Upper lobe of left lung (tissue), 4 donors: ENCODE results near the gene GDNF.

ENCODE experiments used
- POLR2A ChIP-seq, 4 donors: fragments of 450-650 bp; IDR thresholded peaks; one replicate each; pipeline ENCODE4 v1.5.1; 2016 to 2017; ENCODE audit warnings: antibody characterized with exemption in 4 of 4, mild to moderate bottlenecking in 2 of 4
- POLR2AphosphoS5 ChIP-seq, 2 donors: sonication (generic); formaldehyde crosslinking; IDR thresholded peaks; one replicate each; pipeline ENCODE4 v1.5.1; 2017; ENCODE audit warnings: antibody characterized with exemption in 2 of 2
- TF ChIP-seq, protein P1 (sequence below), 6 experiments: fragments of 450-650 bp in 4 of 6; fragments of 200-600 bp in 2 of 6; sonication (generic) in 2 of 6; IDR thresholded peaks; one replicate each; pipeline ENCODE4 v1.5.1; 2016 to 2019; ENCODE audit warnings: antibody characterized with exemption in 6 of 6

DNA sequence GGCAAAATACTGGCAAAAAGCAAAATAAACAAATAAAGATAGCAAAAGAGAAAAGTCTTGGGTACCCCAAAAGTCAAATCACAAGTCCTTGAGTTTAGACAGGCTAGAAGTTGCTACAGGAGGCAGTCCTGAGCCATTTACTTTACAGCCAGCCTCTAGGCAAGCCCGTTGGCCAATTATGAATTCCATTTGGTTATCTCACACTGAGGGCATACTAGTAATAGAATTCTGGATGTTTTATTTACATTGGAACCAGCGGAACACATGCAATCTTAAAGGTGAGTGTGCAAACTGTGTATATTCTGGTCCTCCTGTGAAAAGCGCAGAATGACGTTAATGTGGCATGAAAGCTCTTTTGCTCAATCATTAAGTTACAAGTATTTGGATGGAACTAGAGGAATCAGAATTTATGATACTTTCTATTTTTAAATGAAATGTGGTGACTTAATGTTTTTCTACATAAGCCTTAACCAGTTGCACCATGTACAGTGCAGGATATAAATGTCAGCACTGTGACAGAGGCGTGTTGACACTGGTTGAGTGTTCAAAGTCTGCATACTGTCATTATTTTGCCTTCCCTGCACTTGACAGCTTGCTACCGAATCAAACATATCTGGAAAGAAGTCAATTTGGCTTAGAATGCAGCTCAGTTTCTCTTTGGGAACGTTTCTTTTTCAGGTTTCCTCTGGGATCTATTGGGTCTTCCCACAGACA is 7.9 kb downstream of the GDNF start:
- TF ChIP-seq, protein P1, sequence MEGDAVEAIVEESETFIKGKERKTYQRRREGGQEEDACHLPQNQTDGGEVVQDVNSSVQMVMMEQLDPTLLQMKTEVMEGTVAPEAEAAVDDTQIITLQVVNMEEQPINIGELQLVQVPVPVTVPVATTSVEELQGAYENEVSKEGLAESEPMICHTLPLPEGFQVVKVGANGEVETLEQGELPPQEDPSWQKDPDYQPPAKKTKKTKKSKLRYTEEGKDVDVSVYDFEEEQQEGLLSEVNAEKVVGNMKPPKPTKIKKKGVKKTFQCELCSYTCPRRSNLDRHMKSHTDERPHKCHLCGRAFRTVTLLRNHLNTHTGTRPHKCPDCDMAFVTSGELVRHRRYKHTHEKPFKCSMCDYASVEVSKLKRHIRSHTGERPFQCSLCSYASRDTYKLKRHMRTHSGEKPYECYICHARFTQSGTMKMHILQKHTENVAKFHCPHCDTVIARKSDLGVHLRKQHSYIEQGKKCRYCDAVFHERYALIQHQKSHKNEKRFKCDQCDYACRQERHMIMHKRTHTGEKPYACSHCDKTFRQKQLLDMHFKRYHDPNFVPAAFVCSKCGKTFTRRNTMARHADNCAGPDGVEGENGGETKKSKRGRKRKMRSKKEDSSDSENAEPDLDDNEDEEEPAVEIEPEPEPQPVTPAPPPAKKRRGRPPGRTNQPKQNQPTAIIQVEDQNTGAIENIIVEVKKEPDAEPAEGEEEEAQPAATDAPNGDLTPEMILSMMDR (IDR thresholded peaks at IDR 0.05), result no peak
- TF ChIP-seq POLR2AphosphoS5 (IDR thresholded peaks at IDR 0.05) (no peak), POLR2A (IDR thresholded peaks at IDR 0.05) (no peak)
